ENCODE measurements around the gene ISM1. TPM values are rescaled to one million over a fixed set of nuclear protein-coding genes. Genes with fewer than 3 reads are reported as not detected.

The ISM1 gene
- total and polyA plus RNA-seq, 2 of the 13 experiments (the other 11 are each of a cell fraction or from before 2014, with no cell fraction given): 0.40 to 1.4 TPM

- Histone ChIP-seq H3K4me3 (replicated peaks in 1 of 3; ENCODE audit: insufficient read depth in 1 of 3, low read depth in 2 of 3, low read length in 3 of 3) (no peak overlapping the region), H3K4me1 (ENCODE audit: insufficient read depth, low read length) (peaks cover 20% of the 10 kb centered on the region), H2AFZ (ENCODE audit: low read length) (no peak overlapping the region), H3K36me3 (replicated peaks in 1 of 2; ENCODE audit: control insufficient read depth in 1 of 2, insufficient read depth in 2 of 2, low read length in 2 of 2) (no peaks in the 10 kb centered on the region), H3K9ac (ENCODE audit: insufficient read depth, low read depth, low read length) (no peak overlapping the region), H3K4me2 (ENCODE audit: low read depth, low read length) (no peak overlapping the region), H3K27ac (ENCODE audit: extremely low read length, insufficient read depth, low read length) (no peak overlapping the region), H3K27me3 (ENCODE audit: control insufficient read depth in 1 of 2, insufficient read depth in 2 of 2, low read length in 2 of 2) (peaks cover 0 to 30% of the 10 kb centered on the region in 2 experiments; a peak in 3 of 5 replicates), H3K9me3 (ENCODE audit: low read length) (peaks cover 8% of the 10 kb centered on the region), H4K20me1 (ENCODE audit: insufficient read depth, low read length) (no peaks in the 10 kb centered on the region), H3K79me2 (ENCODE audit: insufficient read depth, low read length) (no peaks in the 10 kb centered on the region)
- POLR2A ChIA-PET: no interaction called here
- in situ Hi-C loops (cut with HindIII; ENCODE audit: extremely low pct_ligation_motif_present, low pct_unique_long_range_greater_than_20kb) (no loop called here), intact Hi-C loops (cut with micrococcal nuclease; ENCODE audit: unreplicated experiment) (loop anchor here (5.0 kb wide), 1 partner anchor 323 kb away; no protein-coding TSS in a partner anchor)
- 89% methylated on average over 5 of the region's 5 CpGs for WGBS (ENCODE audit: low lambda C conversion rate)
- no peak for FAIRE-seq
- TF ChIP-seq RBAK (CRISPR knock-in tag; IDR thresholded peaks at IDR 0.05) (no peak), ZSCAN22 (CRISPR knock-in tag; IDR thresholded peaks at IDR 0.05) (no peak), SNAI1 (CRISPR knock-in tag; IDR thresholded peaks at IDR 0.05; ENCODE audit: borderline replicate concordance) (no peak), ZNF75D (CRISPR knock-in tag; IDR thresholded peaks at IDR 0.05; ENCODE audit: borderline replicate concordance) (no peak), ZNF891 (CRISPR knock-in tag; IDR thresholded peaks at IDR 0.05) (no peak), ZC3H4 (CRISPR knock-in tag; IDR thresholded peaks at IDR 0.05; ENCODE audit: borderline replicate concordance) (no peak), CENPX (CRISPR knock-in tag; IDR thresholded peaks at IDR 0.05) (no peak), GABPB1 (CRISPR knock-in tag; IDR thresholded peaks at IDR 0.05) (no peak), PHF21A (CRISPR knock-in tag; IDR thresholded peaks at IDR 0.05) (no peak), ZNF720 (CRISPR knock-in tag; IDR thresholded peaks at IDR 0.05) (no peak), RFXANK (CRISPR knock-in tag; IDR thresholded peaks at IDR 0.05) (no peak), CEBPG (CRISPR knock-in tag; IDR thresholded peaks at IDR 0.05) (no peak), KLF6 (CRISPR knock-in tag; IDR thresholded peaks at IDR 0.05) (no peak)
- TF ChIP-seq, protein P1, sequence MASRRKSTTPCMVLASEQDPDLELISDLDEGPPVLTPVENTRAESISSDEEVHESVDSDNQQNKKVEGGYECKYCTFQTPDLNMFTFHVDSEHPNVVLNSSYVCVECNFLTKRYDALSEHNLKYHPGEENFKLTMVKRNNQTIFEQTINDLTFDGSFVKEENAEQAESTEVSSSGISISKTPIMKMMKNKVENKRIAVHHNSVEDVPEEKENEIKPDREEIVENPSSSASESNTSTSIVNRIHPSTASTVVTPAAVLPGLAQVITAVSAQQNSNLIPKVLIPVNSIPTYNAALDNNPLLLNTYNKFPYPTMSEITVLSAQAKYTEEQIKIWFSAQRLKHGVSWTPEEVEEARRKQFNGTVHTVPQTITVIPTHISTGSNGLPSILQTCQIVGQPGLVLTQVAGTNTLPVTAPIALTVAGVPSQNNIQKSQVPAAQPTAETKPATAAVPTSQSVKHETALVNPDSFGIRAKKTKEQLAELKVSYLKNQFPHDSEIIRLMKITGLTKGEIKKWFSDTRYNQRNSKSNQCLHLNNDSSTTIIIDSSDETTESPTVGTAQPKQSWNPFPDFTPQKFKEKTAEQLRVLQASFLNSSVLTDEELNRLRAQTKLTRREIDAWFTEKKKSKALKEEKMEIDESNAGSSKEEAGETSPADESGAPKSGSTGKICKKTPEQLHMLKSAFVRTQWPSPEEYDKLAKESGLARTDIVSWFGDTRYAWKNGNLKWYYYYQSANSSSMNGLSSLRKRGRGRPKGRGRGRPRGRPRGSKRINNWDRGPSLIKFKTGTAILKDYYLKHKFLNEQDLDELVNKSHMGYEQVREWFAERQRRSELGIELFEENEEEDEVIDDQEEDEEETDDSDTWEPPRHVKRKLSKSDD (CRISPR knock-in tag; IDR thresholded peaks at IDR 0.05; ENCODE audit: low read depth): no peak
- TF ChIP-seq, protein P2, sequence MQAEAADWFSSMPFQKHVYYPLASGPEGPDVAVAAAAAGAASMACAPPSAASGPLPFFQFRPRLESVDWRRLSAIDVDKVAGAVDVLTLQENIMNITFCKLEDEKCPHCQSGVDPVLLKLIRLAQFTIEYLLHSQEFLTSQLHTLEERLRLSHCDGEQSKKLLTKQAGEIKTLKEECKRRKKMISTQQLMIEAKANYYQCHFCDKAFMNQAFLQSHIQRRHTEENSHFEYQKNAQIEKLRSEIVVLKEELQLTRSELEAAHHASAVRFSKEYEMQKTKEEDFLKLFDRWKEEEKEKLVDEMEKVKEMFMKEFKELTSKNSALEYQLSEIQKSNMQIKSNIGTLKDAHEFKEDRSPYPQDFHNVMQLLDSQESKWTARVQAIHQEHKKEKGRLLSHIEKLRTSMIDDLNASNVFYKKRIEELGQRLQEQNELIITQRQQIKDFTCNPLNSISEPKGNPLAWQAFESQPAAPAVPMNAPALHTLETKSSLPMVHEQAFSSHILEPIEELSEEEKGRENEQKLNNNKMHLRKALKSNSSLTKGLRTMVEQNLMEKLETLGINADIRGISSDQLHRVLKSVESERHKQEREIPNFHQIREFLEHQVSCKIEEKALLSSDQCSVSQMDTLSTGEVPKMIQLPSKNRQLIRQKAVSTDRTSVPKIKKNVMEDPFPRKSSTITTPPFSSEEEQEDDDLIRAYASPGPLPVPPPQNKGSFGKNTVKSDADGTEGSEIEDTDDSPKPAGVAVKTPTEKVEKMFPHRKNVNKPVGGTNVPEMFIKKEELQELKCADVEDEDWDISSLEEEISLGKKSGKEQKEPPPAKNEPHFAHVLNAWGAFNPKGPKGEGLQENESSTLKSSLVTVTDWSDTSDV (CRISPR knock-in tag; IDR thresholded peaks at IDR 0.05): no peak
- TF ChIP-seq, protein P3, sequence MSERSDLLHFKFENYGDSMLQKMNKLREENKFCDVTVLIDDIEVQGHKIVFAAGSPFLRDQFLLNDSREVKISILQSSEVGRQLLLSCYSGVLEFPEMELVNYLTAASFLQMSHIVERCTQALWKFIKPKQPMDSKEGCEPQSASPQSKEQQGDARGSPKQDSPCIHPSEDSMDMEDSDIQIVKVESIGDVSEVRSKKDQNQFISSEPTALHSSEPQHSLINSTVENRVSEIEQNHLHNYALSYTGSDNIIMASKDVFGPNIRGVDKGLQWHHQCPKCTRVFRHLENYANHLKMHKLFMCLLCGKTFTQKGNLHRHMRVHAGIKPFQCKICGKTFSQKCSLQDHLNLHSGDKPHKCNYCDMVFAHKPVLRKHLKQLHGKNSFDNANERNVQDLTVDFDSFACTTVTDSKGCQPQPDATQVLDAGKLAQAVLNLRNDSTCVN (CRISPR knock-in tag; IDR thresholded peaks at IDR 0.05; ENCODE audit: borderline replicate concordance): no peak
- no TSS peak for BruUV-seq (replicated peaks)
- ATAC-seq: no peak
- CTCF ChIA-PET (ENCODE audit: low intra/inter-chr PET ratio, low total read pairs): no interaction called here
- no peak for DNase-seq (ENCODE audit: low spot score)
Measured at GRCh38 chr20:13223736-13224520, 2.9 kb downstream of the ISM1 start.

Measured in HepG2 (cell line).